Measurements from ENCODE around the gene CSMD2. TPM values are rescaled to one million over a fixed set of nuclear protein-coding genes. Genes with fewer than 3 reads are reported as not detected.

Gene CSMD2
- total RNA-seq, 6 experiments from 2014 or later = under 0.01 to 0.19 (median 0.09) TPM; not detected in 1

DNA sequence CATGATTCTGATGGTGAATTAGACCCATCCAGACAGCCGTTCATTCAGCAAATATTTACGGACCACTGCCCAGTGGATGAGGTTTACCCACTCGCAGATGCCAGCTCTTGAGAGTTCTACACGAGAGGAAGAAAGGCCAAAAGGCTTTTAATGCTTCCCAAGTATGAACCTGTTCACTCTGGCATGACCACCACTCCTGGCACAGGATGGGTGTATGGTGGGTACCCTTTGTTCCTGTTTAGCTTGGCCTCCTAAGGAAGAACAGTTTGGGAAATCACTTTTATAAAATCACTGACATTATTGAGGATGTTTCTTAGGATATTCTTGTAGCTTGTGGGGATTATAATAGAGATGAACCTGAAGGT lies 233.9 kb downstream of the CSMD2 start:
- no peaks in the 10 kb centered on the region for H3K4me1 ChIP-seq
- H3K36me3 ChIP-seq = no peaks in the 10 kb centered on the region
- no peaks in the 10 kb centered on the region for H3K27me3 ChIP-seq
- no peak overlapping the region for H3K27ac ChIP-seq
- WGBS (ENCODE audit: insufficient coverage, low coverage, low lambda C conversion rate, missing lambda C conversion rate) = 56% methylated on average over 4 of the region's 4 CpGs
- H3K9me3 ChIP-seq = no peaks in the 10 kb centered on the region
- H3K4me3 ChIP-seq = no peak overlapping the region
- DNase-seq = no peak
- ATAC-seq = no peak
- intact Hi-C loops (cut with DNase I) = no loop called here
- TF ChIP-seq POLR2A (IDR thresholded peaks at IDR 0.05) = no peak
- TF ChIP-seq, protein P1, sequence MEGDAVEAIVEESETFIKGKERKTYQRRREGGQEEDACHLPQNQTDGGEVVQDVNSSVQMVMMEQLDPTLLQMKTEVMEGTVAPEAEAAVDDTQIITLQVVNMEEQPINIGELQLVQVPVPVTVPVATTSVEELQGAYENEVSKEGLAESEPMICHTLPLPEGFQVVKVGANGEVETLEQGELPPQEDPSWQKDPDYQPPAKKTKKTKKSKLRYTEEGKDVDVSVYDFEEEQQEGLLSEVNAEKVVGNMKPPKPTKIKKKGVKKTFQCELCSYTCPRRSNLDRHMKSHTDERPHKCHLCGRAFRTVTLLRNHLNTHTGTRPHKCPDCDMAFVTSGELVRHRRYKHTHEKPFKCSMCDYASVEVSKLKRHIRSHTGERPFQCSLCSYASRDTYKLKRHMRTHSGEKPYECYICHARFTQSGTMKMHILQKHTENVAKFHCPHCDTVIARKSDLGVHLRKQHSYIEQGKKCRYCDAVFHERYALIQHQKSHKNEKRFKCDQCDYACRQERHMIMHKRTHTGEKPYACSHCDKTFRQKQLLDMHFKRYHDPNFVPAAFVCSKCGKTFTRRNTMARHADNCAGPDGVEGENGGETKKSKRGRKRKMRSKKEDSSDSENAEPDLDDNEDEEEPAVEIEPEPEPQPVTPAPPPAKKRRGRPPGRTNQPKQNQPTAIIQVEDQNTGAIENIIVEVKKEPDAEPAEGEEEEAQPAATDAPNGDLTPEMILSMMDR (IDR thresholded peaks at IDR 0.05) = no peak

DNA sequence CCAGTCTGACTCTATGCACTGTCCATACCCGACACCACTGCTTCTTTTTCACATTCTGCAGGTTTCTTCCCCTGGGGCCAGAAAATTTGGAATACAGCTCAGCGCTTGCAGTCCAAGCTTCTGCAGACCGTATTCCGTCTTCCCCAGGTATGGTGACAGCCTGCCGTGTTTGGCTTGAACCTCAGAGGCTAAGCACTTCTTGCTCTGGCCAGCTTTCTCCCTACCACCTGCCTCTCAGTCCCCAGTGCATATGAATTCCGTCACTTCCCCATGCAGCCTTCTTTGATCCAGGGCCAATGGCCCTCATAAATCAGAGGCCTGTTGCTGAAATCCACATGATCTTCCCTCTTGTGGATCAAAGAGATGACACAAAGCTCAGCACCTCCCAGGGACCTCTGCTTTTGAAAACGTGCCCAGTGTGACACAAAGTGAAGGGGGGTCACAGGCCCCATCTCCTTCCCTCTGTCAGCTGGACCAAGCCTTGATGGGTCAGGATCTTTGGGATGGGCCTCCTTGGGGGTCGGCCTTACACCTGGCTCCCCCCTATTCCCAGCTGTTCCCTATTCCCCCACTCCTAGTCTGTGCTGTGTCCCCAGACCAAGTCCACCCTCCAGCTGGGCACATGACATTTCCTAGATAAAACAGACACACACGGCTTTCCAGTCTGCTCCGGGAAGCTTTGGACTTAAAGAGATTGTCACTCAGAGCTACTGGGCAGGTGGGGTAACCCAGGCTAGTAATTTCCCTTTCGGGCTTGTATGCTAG lies 234.5 kb downstream of the CSMD2 start:
- H3K36me3 ChIP-seq = no peaks in the 10 kb centered on the region
- no peak overlapping the region for H3K27ac ChIP-seq
- H3K9me3 ChIP-seq = no peaks in the 10 kb centered on the region
- H3K4me3 ChIP-seq = no peak overlapping the region
- 64% methylated on average over 8 of the region's 11 CpGs for WGBS (ENCODE audit: insufficient coverage, low coverage, low lambda C conversion rate, missing lambda C conversion rate)
- TF ChIP-seq POLR2A (IDR thresholded peaks at IDR 0.05) = no peak
- TF ChIP-seq, protein P1 (IDR thresholded peaks at IDR 0.05) = no peak
- intact Hi-C loops (cut with DNase I) = no loop called here
- DNase-seq (no peak), ATAC-seq (no peak)
- no peaks in the 10 kb centered on the region for H3K4me1 ChIP-seq
- no peaks in the 10 kb centered on the region for H3K27me3 ChIP-seq

DNA sequence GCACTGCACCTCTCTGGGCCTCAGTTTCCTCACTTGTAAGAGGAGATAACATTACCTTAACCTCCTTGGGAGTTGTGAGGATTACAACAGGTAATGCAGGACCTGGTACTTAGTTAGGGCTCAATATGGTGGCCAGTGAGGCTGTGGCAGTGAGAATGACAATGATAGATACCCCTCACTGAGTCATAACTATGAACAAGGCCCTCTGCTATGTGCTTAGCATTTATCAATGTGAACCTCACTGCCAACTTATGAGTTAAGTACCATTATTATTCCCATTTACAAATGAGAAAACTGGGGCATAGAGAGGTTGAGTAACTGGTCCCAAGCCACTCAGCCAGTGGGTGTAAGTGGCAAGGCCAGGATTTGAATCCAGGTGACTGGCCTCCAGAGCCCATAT lies 236.8 kb downstream of the CSMD2 start:
- H3K27me3 ChIP-seq = no peaks in the 10 kb centered on the region
- TF ChIP-seq, protein P1 (IDR thresholded peaks at IDR 0.05) = no peak
- TF ChIP-seq POLR2A (IDR thresholded peaks at IDR 0.05) = no peak
- H3K4me1 ChIP-seq = no peaks in the 10 kb centered on the region
- no peak for DNase-seq
- no peak for ATAC-seq
- H3K4me3 ChIP-seq = no peak overlapping the region
- intact Hi-C loops (cut with DNase I) = no loop called here
- no peak overlapping the region for H3K27ac ChIP-seq
- no peaks in the 10 kb centered on the region for H3K9me3 ChIP-seq
- H3K36me3 ChIP-seq = no peaks in the 10 kb centered on the region

DNA sequence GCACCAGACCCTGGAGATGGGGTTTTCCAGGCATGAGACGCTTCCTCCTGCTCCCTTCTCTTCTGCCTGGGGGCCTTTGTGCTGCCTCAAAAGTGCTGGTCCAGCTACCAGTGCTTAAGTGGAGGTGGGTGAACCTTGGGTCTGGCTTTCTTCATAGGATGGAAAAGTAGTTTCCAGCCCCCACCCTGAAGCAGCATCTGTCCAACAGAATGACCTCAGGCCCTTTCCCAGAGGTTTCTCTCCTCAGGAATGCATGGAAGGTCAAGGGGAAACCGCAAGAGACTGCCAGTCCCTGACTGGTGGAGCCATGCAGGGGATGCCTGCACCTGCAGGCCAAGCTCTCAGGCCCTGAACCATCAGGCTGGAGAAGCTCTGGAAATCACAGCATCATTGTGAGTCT lies 237.3 kb downstream of the CSMD2 start:
- H3K27me3 ChIP-seq = no peaks in the 10 kb centered on the region
- no peak overlapping the region for H3K27ac ChIP-seq
- H3K4me1 ChIP-seq = no peaks in the 10 kb centered on the region
- no peak for TF ChIP-seq POLR2A (IDR thresholded peaks at IDR 0.05)
- TF ChIP-seq, protein P1 (IDR thresholded peaks at IDR 0.05) = no peak
- ATAC-seq (no peak), DNase-seq (no peak)
- H3K9me3 ChIP-seq = no peaks in the 10 kb centered on the region
- H3K4me3 ChIP-seq = no peak overlapping the region
- intact Hi-C loops (cut with DNase I) = no loop called here
- H3K36me3 ChIP-seq = no peaks in the 10 kb centered on the region
- no CpG with 5 or more reads among the region's 2 CpGs for WGBS (ENCODE audit: insufficient coverage, low coverage, low lambda C conversion rate, missing lambda C conversion rate)

GRCh38 chr1:33925586-33925985 lies 239.4 kb downstream of the CSMD2 start:
- WGBS (ENCODE audit: insufficient coverage, low coverage, low lambda C conversion rate, missing lambda C conversion rate) = 83% methylated on average over 8 of the region's 8 CpGs
- H3K36me3 ChIP-seq = no peaks in the 10 kb centered on the region
- no peaks in the 10 kb centered on the region for H3K4me1 ChIP-seq
- no peak for DNase-seq
- H3K9me3 ChIP-seq = no peaks in the 10 kb centered on the region
- intact Hi-C loops (cut with DNase I) = no loop called here
- no peak overlapping the region for H3K27ac ChIP-seq
- ATAC-seq = no peak
- no peak for TF ChIP-seq POLR2A (IDR thresholded peaks at IDR 0.05)
- TF ChIP-seq, protein P1 (IDR thresholded peaks at IDR 0.05) = no peak
- H3K27me3 ChIP-seq = no peaks in the 10 kb centered on the region
- no peak overlapping the region for H3K4me3 ChIP-seq
